DMS53 (cell line): ENCODE results near the gene NPLOC4.
A peak's percentile ranks its signal among the peaks of the same experiment; 100 is the strongest.

ENCODE experiments used
- DNase-seq: peaks from one replicate; lab custom pipeline; 2025; lab: John Stamatoyannopoulos, UW

Gene NPLOC4

DNA sequence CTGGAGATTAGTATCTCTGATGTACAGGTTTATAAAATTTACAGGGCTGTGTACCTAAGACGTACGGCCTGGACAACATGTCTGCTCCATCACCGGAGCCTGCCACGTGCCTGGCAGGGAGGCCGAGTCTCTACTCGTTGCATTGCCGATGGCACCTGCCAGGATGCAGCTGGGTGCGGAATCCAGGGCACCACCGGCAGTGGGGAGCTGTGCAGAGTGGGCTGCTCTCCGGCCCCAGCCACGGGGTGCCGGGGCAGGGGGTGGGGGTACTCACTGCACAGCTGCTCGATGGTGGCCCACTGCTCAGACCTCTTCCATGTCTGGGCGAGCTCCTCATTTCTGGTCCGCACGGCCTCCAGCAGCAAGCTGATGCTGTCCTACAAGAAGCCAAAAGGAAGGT lies 71.7 kb downstream of the NPLOC4 start:
- no peak for DNase-seq

DNA sequence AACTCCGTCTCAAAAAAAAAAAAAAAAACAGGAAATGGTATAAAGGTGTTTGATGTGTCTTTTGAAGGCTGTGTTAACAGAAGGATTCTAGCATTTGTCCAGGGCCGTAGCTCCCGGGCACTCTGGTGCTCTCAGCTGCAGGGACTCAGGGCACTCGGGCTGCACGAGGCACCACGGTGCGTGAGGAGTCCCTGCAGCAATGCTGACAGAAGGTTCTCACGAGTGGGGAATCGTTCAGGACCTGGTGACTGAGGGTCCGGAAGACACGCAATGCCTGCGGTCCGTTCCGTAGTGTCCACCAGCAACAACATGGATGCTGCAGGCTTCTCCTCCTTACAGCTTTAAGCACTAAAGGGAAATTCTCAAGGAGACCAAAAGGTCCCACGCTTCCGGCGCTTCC lies 72.1 kb downstream of the NPLOC4 start:
- DNase-seq, result no peak

DNA sequence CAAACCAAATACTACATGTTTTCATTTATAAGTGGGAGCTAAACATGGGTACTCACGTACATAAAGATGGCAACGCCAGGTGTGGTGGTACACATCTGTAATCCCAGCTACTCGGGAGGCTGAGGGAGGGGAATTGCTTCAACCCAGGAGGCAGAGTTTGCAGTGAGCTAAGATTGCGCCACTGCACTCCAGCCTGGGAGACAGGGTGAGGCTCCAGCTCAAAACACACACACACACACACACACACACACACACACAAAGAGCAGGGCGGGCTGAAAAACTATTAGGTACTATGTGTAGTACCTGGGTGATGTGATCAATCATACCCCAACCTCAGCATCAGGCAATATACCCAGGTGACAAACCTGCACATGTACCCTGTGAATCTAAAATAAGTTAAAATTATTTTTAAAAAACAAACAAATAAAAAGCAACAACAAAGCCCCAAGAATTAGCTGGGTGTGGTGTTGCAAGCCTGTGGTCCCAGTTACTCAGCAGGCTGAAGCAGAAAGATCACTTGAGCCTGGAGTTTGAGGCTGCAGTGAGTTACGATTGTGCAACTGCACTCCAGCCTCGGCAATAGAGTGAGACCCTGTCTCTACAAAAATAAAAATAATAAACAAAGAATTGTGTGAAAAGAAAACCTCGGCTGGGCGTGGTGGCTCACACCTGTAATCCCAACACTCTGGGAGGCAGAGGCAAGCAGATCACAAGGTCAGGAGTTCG lies 72.9 kb downstream of the NPLOC4 start:
- no peak for DNase-seq

DNA sequence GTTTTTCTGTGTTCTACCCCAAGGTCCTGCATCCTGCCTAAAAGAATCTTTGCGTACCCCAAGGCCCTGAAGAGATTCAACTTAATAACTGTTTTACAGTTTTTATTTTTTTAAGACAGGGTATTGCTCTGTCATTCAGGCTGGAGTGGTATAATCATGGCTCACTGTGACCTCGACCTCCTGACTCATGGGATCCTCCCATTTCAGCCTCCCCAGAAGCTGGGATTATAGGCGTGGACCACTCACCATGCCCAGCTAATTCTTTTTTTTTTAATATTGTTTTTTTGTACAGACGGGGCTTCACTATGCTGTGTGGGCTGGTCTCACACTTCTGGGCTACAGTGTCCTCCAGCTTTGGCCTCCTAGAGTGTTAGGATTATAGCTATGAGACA lies 75.4 kb downstream of the NPLOC4 start:
- DNase-seq, result no peak

DNA sequence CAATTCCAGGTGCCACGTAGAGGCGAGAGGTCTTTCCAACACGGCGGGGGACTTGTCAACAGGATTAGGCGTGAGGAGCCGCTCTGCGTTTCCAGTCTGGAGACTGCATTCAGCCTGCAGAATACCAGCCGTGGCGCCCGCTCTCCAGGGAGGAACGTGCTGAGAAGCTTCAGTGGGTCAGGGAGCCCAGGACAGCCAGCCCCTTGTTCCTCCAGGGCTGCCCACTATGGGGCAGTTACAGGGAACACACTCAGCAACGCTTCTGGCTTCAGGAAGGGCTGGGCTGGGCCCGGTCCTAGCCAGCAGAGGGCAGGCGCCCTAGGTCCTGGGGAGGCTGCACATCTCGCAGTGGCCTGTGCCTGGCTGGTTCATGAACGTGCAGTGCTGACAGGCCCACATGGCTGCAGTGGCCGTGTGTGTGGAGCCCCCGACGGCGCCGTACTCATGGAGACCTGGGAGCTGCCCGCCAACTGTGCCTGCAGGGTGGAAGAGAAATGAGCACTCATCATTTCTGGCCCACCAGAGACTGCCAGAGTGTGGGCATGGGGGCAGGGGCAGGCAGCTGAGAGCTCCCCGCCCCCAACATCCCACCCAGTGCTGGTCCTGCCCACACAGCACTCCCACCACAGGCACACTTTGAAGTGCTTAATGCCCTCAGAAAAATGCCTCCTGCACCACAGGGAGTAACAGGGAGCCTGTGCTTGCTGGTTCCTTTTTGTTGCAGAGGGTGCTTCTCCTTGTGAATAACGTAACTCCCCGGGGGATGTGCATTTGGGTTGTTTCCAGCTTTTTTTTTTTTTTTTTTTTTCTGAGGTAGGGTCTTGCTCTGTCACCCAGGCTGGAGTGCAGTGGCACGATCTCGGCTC lies 77.7 kb downstream of the NPLOC4 start:
- peak; percentile 40 for DNase-seq

DNA sequence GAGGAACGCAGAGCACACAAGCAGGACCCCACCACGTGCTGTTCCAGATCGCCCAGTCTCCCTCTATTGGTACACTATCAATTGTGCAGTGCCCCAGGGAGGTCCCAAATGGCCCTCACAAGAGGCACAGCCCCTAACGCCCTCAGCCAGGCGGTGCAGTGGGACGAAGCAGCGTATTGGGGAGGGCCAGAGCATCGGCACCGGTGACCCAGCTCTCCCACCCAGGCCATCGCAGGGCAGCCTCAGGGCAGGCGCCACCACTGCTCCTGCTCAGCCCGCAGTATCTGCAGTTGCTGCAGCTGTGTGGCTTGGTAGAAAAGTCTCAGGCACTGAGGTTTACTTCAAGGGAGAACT lies 78.8 kb downstream of the NPLOC4 start:
- DNase-seq, result no peak

DNA sequence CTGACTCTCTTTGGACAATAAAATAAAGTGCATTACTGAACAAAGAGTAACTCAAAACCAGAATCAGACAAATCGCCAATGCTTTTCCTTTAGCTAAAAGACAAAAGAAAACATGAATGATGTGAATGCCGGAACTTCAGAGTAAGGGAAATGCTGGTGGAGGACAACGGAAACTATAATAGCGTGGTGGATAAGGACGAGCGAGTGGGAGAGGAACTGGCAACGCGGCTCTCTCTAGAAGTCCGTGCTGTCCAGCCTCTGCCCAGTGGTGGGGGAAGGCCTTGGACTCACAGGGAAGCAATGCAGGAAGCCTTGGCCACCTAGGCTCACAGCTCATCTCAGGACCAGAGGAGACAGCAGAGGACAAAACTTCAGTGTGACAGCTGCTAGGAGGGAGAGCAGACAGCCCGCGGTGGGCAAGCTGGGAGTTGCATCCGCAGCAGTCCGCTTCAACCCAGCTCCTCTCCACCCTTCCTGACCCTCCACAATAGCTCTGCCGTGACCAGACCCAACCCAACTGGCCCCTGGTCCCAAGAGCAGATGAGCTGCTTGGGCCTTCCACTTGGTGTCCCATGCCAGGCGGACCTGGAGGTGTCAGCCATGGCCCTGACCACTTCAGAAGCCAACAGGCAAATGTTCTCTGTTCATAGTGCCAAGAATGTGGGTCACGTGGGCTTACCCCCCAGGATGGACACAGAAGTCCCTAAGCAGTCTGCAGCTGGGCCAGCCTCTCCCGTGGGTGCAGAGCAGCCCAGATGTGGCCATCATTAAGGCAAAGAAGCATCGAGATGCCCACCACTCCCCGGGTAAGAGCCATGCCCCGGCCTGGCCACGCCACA lies 79.4 kb downstream of the NPLOC4 start:
- peak; percentile 80 for DNase-seq

DNA sequence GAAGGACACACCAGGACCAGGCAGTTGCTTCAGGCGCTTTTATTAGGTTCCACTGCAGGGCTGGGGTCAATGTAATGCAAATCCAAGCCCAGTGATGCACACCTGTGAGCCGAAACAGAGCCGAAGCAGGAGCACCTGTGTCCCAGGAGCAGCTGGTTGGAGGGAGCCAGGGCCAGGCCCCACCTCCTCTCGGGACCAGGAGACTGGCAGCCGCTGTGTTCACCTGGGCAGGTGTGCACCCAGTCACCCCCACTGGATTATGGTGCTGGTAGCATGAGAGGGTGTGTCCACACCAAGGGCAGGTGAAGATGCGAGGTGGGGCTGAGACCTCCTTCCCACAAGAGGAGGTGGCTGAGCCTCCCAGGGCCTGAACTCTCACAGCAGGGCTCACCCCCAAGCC lies 80.0 kb downstream of the NPLOC4 start:
- DNase-seq, result peak; percentile 96

DNA sequence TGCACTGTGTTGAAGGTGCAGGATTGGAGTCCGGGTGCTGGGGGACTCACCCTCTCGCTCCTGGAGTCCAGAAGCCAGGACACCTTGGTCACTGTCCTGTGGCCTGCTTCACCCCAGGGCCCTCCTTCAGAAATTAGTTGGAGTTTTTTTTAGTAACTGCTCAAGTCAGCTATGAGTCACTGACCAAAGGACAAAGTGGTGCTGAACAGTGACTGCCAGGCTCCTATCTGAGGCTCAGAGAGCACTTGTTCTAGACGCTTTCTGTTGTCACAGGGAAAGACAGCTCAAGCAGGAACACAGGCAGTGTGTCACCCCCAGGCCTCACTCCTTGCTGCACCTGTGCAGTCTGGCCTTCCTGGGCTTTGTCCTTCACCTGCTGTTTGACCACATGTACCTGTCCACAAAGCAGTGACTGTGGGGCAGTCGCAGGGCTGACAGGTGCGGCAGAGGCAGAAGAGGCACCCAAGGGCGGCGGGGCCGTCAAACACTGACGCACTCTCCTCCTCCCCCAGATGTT lies 80.7 kb downstream of the NPLOC4 start:
- peak; percentile 98 for DNase-seq

DNA sequence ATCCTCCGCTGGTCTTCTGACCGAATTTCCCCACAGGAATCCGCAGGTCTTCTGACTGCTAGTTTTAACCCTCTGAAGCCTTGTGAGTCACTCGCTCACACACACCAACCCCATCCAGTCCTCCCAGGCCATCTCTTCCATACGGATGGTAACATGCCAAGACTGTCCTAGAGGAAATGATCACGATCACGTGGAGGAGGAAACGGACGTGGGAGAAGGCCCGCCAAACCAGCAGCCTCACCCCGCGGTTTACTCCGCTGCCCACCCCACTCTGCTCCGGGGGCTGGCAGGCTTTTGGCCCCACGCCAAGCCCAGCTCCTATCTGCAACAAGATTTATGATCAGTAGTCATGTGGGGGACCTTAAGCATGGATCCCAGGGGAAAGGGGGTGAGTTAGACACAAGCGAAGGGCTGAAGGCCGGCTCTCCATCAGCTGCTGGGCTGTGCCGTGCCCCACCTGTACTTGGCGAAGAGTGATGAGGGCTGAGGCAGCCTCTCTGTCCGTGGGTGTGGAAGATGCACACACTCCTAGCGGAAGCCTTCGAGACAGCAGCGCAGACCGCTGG lies 83.2 kb downstream of the NPLOC4 start:
- DNase-seq, result peak; percentile 90

DNA sequence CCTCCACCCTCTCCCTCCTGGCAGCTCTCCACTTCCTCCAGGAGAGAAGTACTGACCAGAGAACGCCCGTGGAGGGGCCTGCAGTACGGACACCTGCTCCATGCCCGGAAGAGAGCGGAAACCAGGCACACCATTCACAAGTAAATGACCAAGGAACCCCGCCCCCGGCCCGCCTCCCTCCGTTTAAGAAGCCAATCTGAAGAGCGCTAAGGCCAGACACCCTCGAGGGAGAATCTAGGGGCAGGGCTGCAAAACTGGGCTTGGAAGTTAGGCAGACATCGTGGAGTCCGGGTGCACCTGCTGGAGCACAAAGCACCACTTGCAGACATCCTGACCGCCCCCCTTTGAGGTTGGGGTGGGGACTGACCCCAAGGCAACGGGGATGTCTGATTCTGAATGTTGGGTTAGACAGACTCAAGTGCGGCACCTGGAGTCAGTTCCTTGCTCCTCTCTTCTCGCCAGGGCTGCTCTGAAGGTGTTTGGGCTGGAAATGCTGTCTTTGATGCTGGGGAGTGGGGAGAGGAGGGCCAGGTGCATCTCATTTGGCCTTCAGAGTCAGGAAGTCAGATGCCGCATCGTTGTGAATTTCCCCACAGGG lies 83.8 kb downstream of the NPLOC4 start:
- peak; percentile 97 for DNase-seq

DNA sequence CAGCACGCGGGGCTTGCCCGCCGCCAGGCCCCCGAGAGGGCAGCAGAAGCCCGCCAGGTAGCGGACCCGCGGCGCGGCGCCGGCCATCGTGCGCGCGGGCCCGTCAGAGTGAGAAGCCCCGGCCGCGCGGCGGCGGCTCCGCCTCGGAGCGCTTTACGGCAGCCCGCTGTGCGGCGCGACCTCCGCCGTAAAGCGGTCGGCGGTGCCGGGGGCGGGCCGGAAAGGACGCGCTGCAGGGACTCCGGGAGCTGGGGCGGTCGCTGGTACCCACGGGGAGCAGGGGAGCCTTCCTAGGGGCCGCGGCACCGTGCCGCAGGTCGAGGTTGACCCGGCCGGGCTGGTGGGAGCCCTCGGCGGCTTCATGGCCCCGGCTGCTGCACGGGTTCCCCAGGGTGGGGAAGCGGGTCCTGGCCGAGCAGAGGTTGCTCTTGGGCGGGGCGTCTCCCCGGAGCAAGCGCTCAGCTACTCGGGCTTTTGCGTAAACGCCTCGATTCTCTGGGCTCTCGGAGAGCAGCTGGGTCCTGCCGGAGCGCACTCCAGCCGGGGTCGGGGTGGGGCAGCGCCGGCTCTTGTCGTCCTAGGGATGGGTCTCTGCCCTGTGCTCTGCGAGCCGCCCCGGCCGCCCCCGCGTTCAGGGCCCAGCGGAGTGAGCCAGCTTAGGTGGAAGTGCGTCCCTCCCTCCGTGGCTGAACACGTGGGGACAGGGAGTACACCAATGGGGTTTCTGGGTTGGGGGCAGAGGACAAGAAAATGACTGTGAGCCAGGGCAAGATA lies 84.5 kb downstream of the NPLOC4 start, which contains the start of gene FAAP100:
Gene FAAP100, minus strand, starts transcription at position 110 of the 774 bp plus-strand sequence. Its CDS starts 23 bp downstream, at position 87.
- peak; percentile 95 for DNase-seq

DNA sequence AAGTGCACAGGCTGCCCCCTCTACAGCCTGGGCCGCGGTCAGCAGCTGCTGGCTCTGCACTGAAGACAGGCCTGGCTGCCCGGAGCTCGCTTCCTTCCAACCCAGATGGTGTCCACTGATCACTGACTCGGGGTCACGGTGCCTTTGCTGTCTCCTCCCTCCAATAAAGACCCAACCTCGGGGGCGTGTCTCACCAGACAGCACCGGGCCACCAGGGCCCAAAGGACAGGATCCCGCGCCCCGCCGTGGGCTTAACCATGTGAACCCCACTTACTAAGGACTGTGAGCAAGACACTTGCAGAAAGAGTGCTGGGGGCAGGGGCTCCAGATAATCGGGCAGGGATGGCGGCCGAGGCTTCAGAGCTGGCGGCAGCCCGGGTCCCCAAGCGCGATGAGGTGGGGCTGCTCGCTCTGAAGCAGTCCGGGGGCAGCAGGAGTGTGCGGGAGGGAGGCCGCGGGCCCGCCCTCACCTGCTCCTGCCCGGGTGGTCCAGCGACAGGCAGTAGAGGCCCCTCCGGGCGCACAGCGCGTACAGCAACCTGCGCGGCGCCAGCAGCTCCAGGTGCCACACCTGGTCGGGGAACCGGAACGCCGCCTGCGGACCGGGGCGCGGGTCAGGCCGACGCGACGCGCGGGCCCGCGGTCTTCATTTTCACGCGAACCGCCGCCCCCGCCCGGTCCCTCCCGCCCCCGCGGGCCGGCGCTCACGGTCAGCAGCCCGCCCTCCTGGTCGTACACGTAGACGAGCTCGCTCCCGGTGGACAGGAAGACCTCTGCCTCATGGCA lies 85.3 kb downstream of the NPLOC4 start:
- peak; percentile 66 for DNase-seq

DNA sequence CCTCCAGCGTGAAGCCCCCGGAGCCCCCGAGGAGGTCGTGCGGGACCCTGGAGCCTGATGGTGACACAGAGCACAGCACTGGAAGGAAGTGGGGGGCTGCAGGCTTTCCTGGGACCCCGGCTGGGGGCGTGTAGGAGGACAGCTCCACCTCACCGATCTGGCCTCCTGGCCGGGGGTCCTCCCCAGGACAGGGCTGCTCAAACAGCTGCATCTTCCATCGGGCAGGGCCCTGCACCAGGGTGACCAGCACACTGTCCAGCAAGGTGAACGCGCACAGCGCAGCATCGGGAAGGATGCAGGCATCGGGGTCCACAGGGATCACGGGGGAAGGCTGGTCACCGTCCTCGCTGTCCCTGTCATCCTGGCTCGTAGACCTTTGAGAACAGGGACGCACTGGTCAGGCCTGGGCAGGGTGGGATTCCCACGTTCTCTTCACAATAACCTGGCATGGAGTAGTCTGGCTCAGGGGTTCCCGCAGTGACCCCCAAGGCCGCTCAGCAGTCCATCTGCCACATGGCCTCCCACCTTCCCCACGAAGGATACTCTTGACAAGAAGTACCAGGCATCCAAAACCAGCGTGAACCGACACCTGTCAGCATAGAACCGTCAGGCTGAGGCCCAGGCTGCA lies 86.0 kb downstream of the NPLOC4 start:
- DNase-seq, result no peak

DNA sequence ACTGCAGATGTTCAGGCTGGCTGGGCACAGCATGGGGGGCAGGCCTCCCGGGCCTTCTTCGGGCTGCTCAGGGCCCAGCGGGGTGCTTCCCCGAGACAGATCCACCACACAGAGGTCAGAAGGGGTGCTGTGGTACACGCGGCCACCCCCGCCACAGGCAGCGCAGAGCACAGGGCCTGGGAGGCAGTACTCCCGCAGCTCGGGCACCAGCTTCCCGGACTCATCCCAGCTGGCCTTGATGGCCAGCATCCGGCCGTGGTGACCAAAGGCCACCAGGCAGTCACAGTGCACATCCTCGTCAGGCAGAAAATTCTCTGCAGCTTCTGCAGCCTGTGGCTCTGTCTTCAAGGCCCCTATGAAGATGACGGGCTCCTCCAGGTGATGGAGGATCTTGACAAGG lies 86.6 kb downstream of the NPLOC4 start:
- no peak for DNase-seq

DNA sequence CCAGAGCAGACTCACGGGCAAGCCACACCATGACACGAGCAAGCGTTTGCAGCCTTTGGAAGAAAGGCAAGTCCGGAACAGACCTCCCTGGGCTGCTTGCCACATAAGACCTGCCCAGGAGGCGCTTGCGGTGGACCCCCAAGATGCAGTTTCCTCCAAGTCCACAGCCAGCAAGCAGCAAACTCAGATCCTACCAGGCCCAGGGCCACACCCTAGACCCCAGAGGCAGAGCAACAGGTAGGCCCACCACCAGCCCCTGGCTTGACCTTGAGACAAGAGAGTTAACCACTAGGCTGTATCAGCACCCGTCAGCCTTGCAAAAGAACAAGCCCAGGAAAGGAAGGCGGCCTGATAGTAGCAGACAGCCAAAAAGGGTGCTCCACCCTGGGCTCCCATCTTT lies 87.1 kb downstream of the NPLOC4 start:
- no peak for DNase-seq

DNA sequence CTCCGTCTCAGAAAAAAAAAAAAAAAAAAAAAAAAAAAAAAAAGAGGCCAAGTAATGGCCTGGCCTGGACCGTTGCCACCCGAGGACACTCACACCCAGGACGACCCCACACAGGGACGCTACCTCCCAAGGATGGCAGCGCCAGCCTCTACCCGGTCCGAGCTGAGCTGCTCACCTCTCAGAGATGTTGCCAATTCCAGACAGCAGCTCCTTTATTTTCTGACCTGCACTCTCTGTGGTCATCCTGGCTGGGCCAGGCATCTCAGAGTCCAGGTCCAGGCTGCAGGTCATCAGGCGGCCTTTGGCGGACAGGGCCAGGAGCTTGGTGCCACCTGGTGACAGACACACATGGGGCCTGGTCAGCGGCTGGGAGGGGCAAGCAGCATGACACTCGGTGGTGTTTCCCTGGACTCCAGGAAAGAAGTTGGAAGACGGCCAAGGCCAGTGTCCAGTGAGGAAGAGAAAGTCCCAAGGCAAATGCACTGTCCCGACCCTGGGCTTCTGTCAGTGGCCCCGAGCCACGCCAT lies 87.8 kb downstream of the NPLOC4 start:
- DNase-seq, result no peak

DNA sequence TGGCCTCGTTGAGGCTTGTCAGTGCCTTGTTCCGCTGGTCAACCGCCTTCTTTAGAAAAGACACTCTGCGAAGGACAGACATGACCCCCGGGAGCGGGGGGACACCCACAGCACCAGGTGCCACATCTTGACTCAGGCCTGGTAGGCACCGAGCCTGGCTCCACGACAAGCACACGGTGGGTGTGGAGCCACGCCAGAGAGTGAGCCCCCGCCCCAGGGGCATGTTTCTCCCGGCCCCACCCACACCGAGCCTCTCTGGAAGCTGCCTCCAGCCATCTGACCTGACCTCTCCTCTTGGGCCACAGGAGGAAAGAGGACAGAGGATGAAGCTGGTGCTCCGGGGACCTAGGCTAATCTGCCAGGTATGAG lies 89.3 kb downstream of the NPLOC4 start:
- DNase-seq, result no peak

DNA sequence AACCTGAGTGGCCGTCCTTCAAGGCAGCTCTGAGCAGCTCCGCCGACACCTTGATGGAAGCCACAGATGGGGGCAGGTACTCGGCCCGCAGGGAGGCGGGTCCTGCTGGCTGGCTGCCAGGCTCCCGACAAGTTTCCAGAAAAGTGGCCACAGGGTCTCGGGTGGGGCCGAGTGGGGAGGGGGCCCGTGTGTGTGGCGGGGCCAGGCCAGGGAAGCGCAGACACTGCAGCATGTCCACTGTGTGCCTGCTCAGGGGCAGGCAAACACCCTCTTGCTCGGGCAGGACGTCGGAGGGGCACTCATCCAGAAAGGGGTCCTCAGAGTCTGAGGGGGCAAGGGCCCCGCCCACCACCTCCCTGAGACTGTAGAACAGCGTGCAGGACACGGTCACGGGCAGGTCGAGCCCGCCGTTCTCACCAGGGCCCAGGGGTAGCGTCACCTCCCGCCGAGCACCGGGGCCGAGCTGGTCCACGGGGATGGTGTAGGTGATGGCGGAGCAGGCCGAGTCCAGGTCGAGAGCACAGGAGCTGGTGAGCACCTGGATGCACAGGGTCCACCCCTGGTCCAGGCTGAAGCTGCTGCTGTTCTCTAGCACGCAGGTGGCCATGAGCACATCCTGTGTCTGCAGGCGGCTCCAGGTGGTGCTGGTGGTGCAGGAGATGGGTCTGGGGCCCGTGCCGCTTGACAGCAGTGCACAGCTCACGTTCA lies 89.9 kb downstream of the NPLOC4 start:
- no peak for DNase-seq
